Stimulated activated CD8-positive, alpha-beta memory T cell treated with anti-CD3 and anti-CD28 coated beads, Interleukin-4, amount 100 ng/mL, for 48 hours (primary cell): ENCODE measurements around the gene TTYH2.
"Not testable (repeated sequence)": the region's sequence is repeated elsewhere in the genome, so short reads cannot be mapped to it uniquely, and the experiment has no call there.

Source experiments
- DNase-seq: peaks from one replicate; pipeline ENCODE4 v3.0.0-alpha.2; 2020

The TTYH2 gene

GRCh38 chr17:74239172-74239571 is 25.8 kb downstream of the TTYH2 start:
- DNase-seq, result no peak

GRCh38 chr17:74240618-74241205 is 27.3 kb downstream of the TTYH2 start:
- no peak for DNase-seq

GRCh38 chr17:74241431-74241830 is 28.1 kb downstream of the TTYH2 start:
- no peak for DNase-seq

- no peak for DNase-seq
Observed at GRCh38 chr17:74241847-74242246, 28.5 kb downstream of the TTYH2 start.

GRCh38 chr17:74243013-74243755 is 29.8 kb downstream of the TTYH2 start:
- DNase-seq, result no peak

- DNase-seq, result no peak
Observed at GRCh38 chr17:74244128-74244527, 30.8 kb downstream of the TTYH2 start.

GRCh38 chr17:74244548-74244947 is 31.2 kb downstream of the TTYH2 start:
- DNase-seq, result no peak

GRCh38 chr17:74245145-74245831 is 31.9 kb downstream of the TTYH2 start:
- DNase-seq, result no peak

GRCh38 chr17:74245871-74246270 is 32.5 kb downstream of the TTYH2 start:
- DNase-seq, result no peak

- no peak for DNase-seq
Observed at GRCh38 chr17:74249590-74250270, 36.4 kb downstream of the TTYH2 start.

- DNase-seq, result no peak
Observed at GRCh38 chr17:74250324-74250995, 37.1 kb downstream of the TTYH2 start.

- no peak for DNase-seq
Observed at GRCh38 chr17:74251051-74251450, 37.7 kb downstream of the TTYH2 start.

GRCh38 chr17:74251569-74251968 is 38.2 kb downstream of the TTYH2 start:
- no peak for DNase-seq

- DNase-seq, result no peak
Observed at GRCh38 chr17:74252211-74252610, 38.8 kb downstream of the TTYH2 start.

- DNase-seq, result no peak
Observed at GRCh38 chr17:74253036-74253435, 39.7 kb downstream of the TTYH2 start.

- no peak for DNase-seq
Observed at GRCh38 chr17:74257311-74257710, 43.9 kb downstream of the TTYH2 start.

GRCh38 chr17:74259667-74260524 is 46.5 kb downstream of the TTYH2 start:
- DNase-seq, result no peak

GRCh38 chr17:74260525-74260850 is 47.1 kb downstream of the TTYH2 start:
- no peak for DNase-seq

- DNase-seq, result no peak
Observed at GRCh38 chr17:74262601-74263000, 49.2 kb downstream of the TTYH2 start.

- not testable (repeated sequence) for DNase-seq
Observed at GRCh38 chr17:74267054-74267453, 53.7 kb downstream of the TTYH2 start.

GRCh38 chr17:74267579-74267978 is 54.2 kb downstream of the TTYH2 start:
- DNase-seq, result no peak

GRCh38 chr17:74267987-74268499 is 54.7 kb downstream of the TTYH2 start:
- no peak for DNase-seq
